ENCODE data around the gene GABRB2. TPM values are rescaled to one million over a fixed set of nuclear protein-coding genes. Genes with fewer than 3 reads are reported as not detected.

The GABRB2 gene
- total and polyA plus RNA-seq, 2 experiments from 2014 or later, result 0.11 to 0.94 TPM

DNA sequence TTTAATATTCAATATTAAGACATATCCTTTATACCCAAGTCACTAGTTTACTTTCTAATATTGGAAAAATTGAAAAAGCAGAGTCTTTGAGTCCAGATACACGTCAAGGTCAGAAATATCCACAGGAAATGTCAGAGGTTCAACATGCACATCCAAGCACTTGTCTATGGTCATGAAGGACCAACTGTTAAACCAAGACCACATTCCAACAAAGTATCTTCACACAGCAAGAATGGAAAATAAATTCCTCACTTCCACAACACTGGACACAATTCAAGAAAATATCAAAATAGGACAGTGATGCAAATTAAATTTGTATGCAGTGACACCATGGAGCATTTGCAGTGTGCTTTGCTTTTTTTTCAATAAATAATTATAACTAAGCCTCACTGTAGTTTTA is 142.5 kb downstream of the GABRB2 start:
- Mint-ChIP-seq H3K4me3 (no peak overlapping the region), H3K4me1 (no peaks in the 10 kb centered on the region), H3K9me3 (no peaks in the 10 kb centered on the region), H3K27ac (no peak overlapping the region), H3K27me3 (ENCODE audit: insufficient read depth, low read depth, poor library complexity) (no peaks in the 10 kb centered on the region), H3K36me3 (ENCODE audit: low read depth) (no peaks in the 10 kb centered on the region)
- Histone ChIP-seq H3K27me3 (ENCODE audit: insufficient read depth) (no peaks in the 10 kb centered on the region), H3K9me2 (ENCODE audit: insufficient read depth) (no peaks in the 10 kb centered on the region), H2AFZ (no peak overlapping the region), H3K4me1 (ENCODE audit: insufficient read depth) (no peaks in the 10 kb centered on the region), H3F3A (replicated peaks; ENCODE audit: low read depth) (no peaks in the 10 kb centered on the region), H3K36me3 (ENCODE audit: insufficient read depth) (no peaks in the 10 kb centered on the region), H3K79me2 (replicated peaks; ENCODE audit: insufficient read depth) (no peaks in the 10 kb centered on the region), H4K20me1 (replicated peaks; ENCODE audit: insufficient read depth) (no peaks in the 10 kb centered on the region), H3K4me3 (no peak overlapping the region), H3K4me2 (no peak overlapping the region), H3K27ac (ENCODE audit: low read depth) (no peak overlapping the region)
- no peak for ATAC-seq
- DNase-seq (ENCODE audit: low spot score), result no peak
- no peak for TF ChIP-seq NANOG (IDR thresholded peaks at IDR 0.05; ENCODE audit: borderline replicate concordance)
- TF ChIP-seq, protein P1, sequence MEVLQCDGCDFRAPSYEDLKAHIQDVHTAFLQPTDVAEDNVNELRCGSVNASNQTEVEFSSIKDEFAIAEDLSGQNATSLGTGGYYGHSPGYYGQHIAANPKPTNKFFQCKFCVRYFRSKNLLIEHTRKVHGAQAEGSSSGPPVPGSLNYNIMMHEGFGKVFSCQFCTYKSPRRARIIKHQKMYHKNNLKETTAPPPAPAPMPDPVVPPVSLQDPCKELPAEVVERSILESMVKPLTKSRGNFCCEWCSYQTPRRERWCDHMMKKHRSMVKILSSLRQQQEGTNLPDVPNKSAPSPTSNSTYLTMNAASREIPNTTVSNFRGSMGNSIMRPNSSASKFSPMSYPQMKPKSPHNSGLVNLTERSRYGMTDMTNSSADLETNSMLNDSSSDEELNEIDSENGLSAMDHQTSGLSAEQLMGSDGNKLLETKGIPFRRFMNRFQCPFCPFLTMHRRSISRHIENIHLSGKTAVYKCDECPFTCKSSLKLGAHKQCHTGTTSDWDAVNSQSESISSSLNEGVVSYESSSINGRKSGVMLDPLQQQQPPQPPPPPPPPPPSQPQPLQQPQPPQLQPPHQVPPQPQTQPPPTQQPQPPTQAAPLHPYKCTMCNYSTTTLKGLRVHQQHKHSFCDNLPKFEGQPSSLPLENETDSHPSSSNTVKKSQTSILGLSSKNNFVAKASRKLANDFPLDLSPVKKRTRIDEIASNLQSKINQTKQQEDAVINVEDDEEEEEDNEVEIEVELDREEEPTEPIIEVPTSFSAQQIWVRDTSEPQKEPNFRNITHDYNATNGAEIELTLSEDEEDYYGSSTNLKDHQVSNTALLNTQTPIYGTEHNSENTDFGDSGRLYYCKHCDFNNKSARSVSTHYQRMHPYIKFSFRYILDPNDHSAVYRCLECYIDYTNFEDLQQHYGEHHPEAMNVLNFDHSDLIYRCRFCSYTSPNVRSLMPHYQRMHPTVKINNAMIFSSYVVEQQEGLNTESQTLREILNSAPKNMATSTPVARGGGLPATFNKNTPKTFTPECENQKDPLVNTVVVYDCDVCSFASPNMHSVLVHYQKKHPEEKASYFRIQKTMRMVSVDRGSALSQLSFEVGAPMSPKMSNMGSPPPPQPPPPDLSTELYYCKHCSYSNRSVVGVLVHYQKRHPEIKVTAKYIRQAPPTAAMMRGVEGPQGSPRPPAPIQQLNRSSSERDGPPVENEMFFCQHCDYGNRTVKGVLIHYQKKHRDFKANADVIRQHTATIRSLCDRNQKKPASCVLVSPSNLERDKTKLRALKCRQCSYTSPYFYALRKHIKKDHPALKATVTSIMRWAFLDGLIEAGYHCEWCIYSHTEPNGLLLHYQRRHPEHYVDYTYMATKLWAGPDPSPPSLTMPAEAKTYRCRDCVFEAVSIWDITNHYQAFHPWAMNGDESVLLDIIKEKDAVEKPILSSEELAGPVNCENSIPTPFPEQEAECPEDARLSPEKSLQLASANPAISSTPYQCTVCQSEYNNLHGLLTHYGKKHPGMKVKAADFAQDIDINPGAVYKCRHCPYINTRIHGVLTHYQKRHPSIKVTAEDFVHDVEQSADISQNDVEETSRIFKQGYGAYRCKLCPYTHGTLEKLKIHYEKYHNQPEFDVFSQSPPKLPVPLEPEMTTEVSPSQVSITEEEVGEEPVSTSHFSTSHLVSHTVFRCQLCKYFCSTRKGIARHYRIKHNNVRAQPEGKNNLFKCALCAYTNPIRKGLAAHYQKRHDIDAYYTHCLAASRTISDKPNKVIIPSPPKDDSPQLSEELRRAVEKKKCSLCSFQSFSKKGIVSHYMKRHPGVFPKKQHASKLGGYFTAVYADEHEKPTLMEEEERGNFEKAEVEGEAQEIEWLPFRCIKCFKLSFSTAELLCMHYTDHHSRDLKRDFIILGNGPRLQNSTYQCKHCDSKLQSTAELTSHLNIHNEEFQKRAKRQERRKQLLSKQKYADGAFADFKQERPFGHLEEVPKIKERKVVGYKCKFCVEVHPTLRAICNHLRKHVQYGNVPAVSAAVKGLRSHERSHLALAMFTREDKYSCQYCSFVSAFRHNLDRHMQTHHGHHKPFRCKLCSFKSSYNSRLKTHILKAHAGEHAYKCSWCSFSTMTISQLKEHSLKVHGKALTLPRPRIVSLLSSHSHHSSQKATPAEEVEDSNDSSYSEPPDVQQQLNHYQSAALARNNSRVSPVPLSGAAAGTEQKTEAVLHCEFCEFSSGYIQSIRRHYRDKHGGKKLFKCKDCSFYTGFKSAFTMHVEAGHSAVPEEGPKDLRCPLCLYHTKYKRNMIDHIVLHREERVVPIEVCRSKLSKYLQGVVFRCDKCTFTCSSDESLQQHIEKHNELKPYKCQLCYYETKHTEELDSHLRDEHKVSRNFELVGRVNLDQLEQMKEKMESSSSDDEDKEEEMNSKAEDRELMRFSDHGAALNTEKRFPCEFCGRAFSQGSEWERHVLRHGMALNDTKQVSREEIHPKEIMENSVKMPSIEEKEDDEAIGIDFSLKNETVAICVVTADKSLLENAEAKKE (CRISPR knock-in tag; IDR thresholded peaks at IDR 0.05), result no peak
- TF ChIP-seq, protein P2, sequence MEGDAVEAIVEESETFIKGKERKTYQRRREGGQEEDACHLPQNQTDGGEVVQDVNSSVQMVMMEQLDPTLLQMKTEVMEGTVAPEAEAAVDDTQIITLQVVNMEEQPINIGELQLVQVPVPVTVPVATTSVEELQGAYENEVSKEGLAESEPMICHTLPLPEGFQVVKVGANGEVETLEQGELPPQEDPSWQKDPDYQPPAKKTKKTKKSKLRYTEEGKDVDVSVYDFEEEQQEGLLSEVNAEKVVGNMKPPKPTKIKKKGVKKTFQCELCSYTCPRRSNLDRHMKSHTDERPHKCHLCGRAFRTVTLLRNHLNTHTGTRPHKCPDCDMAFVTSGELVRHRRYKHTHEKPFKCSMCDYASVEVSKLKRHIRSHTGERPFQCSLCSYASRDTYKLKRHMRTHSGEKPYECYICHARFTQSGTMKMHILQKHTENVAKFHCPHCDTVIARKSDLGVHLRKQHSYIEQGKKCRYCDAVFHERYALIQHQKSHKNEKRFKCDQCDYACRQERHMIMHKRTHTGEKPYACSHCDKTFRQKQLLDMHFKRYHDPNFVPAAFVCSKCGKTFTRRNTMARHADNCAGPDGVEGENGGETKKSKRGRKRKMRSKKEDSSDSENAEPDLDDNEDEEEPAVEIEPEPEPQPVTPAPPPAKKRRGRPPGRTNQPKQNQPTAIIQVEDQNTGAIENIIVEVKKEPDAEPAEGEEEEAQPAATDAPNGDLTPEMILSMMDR (conservative IDR thresholded peaks at IDR 0.05; ENCODE audit: low read depth in 2 of 2), result no peak

DNA sequence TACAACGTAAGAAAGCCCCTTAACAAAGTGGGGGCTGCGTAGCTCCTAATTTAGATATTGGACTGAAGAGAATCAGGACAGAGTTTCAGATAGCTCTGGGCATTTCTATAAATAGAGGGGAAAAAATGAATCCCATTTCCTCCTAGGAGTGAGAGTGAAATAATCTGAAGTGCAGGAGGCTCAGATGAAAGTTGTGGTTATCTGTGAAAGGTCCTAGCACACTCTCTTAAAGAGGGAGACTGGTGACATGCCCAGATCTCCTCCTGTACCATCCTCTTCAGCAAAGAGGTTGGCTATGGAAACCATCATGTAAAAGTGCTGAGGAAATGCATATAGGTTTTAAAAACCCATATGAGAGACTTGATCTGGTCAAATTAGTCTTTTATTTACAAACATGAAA is 143.4 kb downstream of the GABRB2 start:
- Mint-ChIP-seq H3K27me3 (ENCODE audit: insufficient read depth, low read depth, poor library complexity) (no peaks in the 10 kb centered on the region), H3K27ac (no peak overlapping the region), H3K4me1 (no peaks in the 10 kb centered on the region), H3K9me3 (no peaks in the 10 kb centered on the region), H3K4me3 (no peak overlapping the region), H3K36me3 (ENCODE audit: low read depth) (no peaks in the 10 kb centered on the region)
- Histone ChIP-seq H3K27me3 (ENCODE audit: insufficient read depth) (no peaks in the 10 kb centered on the region), H4K20me1 (replicated peaks; ENCODE audit: insufficient read depth) (no peaks in the 10 kb centered on the region), H3K9me2 (ENCODE audit: insufficient read depth) (no peaks in the 10 kb centered on the region), H3K4me3 (no peak overlapping the region), H3F3A (replicated peaks; ENCODE audit: low read depth) (no peaks in the 10 kb centered on the region), H2AFZ (0 out of 2 replicates have a peak overlapping the region, but pooled peaks have one; percentile 6), H3K27ac (ENCODE audit: low read depth) (no peak overlapping the region), H3K4me1 (ENCODE audit: insufficient read depth) (no peaks in the 10 kb centered on the region), H3K36me3 (ENCODE audit: insufficient read depth) (no peaks in the 10 kb centered on the region), H3K4me2 (no peak overlapping the region), H3K79me2 (replicated peaks; ENCODE audit: insufficient read depth) (no peaks in the 10 kb centered on the region)
- DNase-seq (ENCODE audit: low spot score) (no peak), ATAC-seq (no peak)
- TF ChIP-seq CREB1 (CRISPR knock-in tag; IDR thresholded peaks at IDR 0.05; ENCODE audit: low read depth), result no peak
- TF ChIP-seq EZH2 (IDR thresholded peaks at IDR 0.05; ENCODE audit: low read depth, unreplicated experiment), result no peak
- TF ChIP-seq ZNF331 (CRISPR knock-in tag; IDR thresholded peaks at IDR 0.05; ENCODE audit: low read depth), result no peak
- TF ChIP-seq NANOG (IDR thresholded peaks at IDR 0.05; ENCODE audit: borderline replicate concordance), result no peak
- TF ChIP-seq ZNF114 (CRISPR knock-in tag; IDR thresholded peaks at IDR 0.05), result no peak
- TF ChIP-seq, protein P3, sequence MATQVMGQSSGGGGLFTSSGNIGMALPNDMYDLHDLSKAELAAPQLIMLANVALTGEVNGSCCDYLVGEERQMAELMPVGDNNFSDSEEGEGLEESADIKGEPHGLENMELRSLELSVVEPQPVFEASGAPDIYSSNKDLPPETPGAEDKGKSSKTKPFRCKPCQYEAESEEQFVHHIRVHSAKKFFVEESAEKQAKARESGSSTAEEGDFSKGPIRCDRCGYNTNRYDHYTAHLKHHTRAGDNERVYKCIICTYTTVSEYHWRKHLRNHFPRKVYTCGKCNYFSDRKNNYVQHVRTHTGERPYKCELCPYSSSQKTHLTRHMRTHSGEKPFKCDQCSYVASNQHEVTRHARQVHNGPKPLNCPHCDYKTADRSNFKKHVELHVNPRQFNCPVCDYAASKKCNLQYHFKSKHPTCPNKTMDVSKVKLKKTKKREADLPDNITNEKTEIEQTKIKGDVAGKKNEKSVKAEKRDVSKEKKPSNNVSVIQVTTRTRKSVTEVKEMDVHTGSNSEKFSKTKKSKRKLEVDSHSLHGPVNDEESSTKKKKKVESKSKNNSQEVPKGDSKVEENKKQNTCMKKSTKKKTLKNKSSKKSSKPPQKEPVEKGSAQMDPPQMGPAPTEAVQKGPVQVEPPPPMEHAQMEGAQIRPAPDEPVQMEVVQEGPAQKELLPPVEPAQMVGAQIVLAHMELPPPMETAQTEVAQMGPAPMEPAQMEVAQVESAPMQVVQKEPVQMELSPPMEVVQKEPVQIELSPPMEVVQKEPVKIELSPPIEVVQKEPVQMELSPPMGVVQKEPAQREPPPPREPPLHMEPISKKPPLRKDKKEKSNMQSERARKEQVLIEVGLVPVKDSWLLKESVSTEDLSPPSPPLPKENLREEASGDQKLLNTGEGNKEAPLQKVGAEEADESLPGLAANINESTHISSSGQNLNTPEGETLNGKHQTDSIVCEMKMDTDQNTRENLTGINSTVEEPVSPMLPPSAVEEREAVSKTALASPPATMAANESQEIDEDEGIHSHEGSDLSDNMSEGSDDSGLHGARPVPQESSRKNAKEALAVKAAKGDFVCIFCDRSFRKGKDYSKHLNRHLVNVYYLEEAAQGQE (IDR thresholded peaks at IDR 0.05; ENCODE audit: unreplicated experiment), result no peak
- TF ChIP-seq, protein P4, sequence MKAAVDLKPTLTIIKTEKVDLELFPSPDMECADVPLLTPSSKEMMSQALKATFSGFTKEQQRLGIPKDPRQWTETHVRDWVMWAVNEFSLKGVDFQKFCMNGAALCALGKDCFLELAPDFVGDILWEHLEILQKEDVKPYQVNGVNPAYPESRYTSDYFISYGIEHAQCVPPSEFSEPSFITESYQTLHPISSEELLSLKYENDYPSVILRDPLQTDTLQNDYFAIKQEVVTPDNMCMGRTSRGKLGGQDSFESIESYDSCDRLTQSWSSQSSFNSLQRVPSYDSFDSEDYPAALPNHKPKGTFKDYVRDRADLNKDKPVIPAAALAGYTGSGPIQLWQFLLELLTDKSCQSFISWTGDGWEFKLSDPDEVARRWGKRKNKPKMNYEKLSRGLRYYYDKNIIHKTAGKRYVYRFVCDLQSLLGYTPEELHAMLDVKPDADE (IDR thresholded peaks at IDR 0.05), result no peak
- TF ChIP-seq JUNB (IDR thresholded peaks at IDR 0.05; ENCODE audit: unreplicated experiment), result no peak

Measured in GM23338 (cell line).